Mucosa of descending colon (tissue), 3 donors: ENCODE measurements around the gene RASA1. TPM values are rescaled to one million over a fixed set of nuclear protein-coding genes. Genes with fewer than 3 reads are reported as not detected.

Experiments
- ATAC-seq: fragments of 200-7000 bp; cut with Tn5 transposase; one replicate; pipeline ENCODE4 v1.9.1; 2020; ENCODE audit warnings: mild to moderate bottlenecking, moderate library complexity
- DNase-seq, 3 donors: peaks; one replicate each; pipeline ENCODE4 v3.0.0-alpha.2; 2020
- H3K36me3 ChIP-seq: fragments of 200-600 bp; one replicate; pipeline ENCODE4 v1.8.0; 2021; ENCODE audit warnings: low read depth, mild to moderate bottlenecking
- H3K4me1 ChIP-seq: fragments of 200-600 bp; one replicate; pipeline ENCODE4 v1.8.0; 2021; ENCODE audit warnings: low read depth, mild to moderate bottlenecking
- H3K4me3 ChIP-seq: fragments of 200-600 bp; one replicate; pipeline ENCODE4 v1.8.0; 2021; ENCODE audit warnings: mild to moderate bottlenecking
- H3K9me3 ChIP-seq: fragments of 200-600 bp; one replicate; pipeline ENCODE4 v1.8.0; 2021; ENCODE audit warnings: mild to moderate bottlenecking
- intact Hi-C, 2 donors: fragments of 100-400 bp; cut with DNase I in 1 of 2; cut with micrococcal nuclease in 1 of 2; formaldehyde crosslinking; loops; one replicate each; pipeline versions ENCODE4 v1.11.0 to v1.11.1; 2022; cut with DNase I, micrococcal nuclease
- total RNA-seq, 3 donors: library from RNA; stranded (reverse); fragmentation: NEBNext Ultra II Directional in 2 of 3; extraction: Animal tissue kit (Norgen Biotek cat#: 25700) in 2 of 3; gene quantifications; one replicate each; pipeline versions ENCODE4 v1.2.1 to v1.2.4, GENCODE V29; 2021 to 2023
- TF ChIP-seq, protein P1 (sequence below): fragments of 200-600 bp; IDR thresholded peaks from one replicate; pipeline ENCODE4 v1.8.0; 2022; ENCODE audit warnings: antibody characterized with exemption, mild to moderate bottlenecking
- donor health status: DM: no; HTN: no; CAD: no; lungs with moderate emphysema.
- donor health status: DM: no; HTN: no; CAD: no.
- donor health status: DM: no; HTN: yes; CAD: no.

RASA1 gene
- total RNA-seq, 3 donors from 2014 or later, result 25.0 to 27.0 (median 25.8) TPM

- ATAC-seq (peak; percentile 46), DNase-seq (peak in 1 of 3 donors; percentile 34)
- Histone ChIP-seq H3K9me3 (no peaks in the 10 kb centered on the region), H3K4me1 (peaks cover 10% of the 10 kb centered on the region), H3K4me3 (peak overlapping the region; percentile 89), H3K36me3 (peaks cover 14% of the 10 kb centered on the region)
- intact Hi-C loops, result no loop called here
- TF ChIP-seq, protein P1, sequence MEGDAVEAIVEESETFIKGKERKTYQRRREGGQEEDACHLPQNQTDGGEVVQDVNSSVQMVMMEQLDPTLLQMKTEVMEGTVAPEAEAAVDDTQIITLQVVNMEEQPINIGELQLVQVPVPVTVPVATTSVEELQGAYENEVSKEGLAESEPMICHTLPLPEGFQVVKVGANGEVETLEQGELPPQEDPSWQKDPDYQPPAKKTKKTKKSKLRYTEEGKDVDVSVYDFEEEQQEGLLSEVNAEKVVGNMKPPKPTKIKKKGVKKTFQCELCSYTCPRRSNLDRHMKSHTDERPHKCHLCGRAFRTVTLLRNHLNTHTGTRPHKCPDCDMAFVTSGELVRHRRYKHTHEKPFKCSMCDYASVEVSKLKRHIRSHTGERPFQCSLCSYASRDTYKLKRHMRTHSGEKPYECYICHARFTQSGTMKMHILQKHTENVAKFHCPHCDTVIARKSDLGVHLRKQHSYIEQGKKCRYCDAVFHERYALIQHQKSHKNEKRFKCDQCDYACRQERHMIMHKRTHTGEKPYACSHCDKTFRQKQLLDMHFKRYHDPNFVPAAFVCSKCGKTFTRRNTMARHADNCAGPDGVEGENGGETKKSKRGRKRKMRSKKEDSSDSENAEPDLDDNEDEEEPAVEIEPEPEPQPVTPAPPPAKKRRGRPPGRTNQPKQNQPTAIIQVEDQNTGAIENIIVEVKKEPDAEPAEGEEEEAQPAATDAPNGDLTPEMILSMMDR, result no peak
Observed at GRCh38 chr5:87411973-87412629, 144.4 kb downstream of the RASA1 start.

DNA sequence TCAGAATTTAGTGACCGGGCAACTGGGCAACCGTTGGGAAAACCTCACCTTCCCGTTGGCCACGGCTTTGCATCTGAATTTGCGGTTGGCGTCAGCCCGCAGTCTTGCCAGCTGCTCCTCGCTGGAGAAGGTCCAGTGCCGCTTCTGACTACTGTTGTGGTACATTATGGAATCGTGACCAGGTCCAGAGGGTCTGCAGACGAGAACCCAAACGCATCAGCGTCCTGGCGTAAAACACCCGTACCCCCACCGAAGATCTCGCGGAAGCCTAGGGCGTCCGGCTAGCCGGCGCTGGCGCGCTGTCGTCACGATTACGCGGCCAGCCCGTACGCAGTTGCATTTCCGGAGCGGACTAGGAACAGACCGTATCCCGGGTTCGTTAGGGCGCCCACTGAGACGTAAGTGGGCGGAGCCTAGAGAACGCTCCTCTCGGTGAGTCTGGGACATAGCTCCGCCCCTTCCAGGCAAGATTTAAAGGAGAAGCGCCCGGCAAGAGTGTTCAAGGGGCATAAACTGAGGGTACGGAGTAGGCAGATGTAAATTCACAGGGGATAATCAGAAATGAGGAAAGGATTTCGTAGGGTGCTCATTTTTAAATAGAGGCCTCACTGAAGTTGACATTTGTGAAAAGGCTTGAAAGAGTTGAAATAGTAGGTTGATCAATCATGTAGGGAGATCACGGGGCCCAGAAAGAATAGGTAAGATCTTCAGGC is 145.1 kb downstream of the RASA1 start, which contains the start of gene CCNH:
Gene CCNH, minus strand, starts transcription at position 301 of the 713 bp plus-strand sequence. Its CDS starts 136 bp downstream, at position 165.
- peaks cover 10% of the 10 kb centered on the region for H3K4me1 ChIP-seq
- TF ChIP-seq, protein P1, result no peak
- intact Hi-C loops, result no loop called here
- no peaks in the 10 kb centered on the region for H3K9me3 ChIP-seq
- DNase-seq (peak; percentile 96 to 99 (median 98)), ATAC-seq (peak; percentile 99)
- peaks cover 11% of the 10 kb centered on the region for H3K36me3 ChIP-seq
- H3K4me3 ChIP-seq, result peak within 1 kb of the TSS; percentile 89

DNA sequence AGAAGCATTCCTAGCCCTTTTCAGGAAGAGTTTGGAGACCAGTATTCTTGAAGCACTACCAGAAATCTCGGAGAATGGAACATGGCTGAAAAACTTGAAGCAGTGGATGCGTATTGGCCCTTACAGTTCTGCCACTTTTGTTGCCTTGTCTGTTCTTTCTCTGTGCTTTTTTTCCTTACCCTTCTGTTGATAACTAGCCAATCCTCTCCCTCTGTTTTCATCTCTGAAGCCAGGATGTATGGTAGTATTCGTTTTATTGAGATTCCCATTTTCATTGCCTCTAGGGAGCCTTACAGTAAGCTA is 145.6 kb downstream of the RASA1 start:
- H3K4me1 ChIP-seq, result peaks cover 10% of the 10 kb centered on the region
- TF ChIP-seq, protein P1, result no peak
- intact Hi-C loops, result no loop called here
- H3K36me3 ChIP-seq, result peaks cover 9% of the 10 kb centered on the region
- peak overlapping the region; percentile 89 for H3K4me3 ChIP-seq
- no peak for DNase-seq
- no peak for ATAC-seq
- H3K9me3 ChIP-seq, result no peaks in the 10 kb centered on the region

DNA sequence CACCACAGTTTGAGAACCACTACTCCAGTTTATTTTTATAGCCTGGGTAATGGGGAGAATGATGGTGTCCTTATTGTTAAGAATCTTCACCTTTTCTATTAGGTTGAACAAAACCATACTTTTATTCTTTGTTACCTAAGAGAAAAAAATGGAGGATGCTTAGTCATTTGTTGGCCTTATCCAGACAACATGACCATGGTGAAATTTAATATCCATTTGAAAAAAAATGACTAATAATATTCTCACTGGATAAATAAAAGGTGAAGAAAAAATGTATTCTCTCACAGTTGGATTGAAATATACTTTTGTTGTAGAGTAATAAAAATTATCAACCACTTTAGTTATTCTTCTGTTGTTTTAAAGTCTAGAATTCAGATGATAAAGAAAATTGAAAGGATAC is 150.8 kb downstream of the RASA1 start:
- no peaks in the 10 kb centered on the region for H3K9me3 ChIP-seq
- DNase-seq (no peak), ATAC-seq (no peak)
- H3K36me3 ChIP-seq, result no peaks in the 10 kb centered on the region
- no peak overlapping the region for H3K4me3 ChIP-seq
- intact Hi-C loops, result no loop called here
- no peaks in the 10 kb centered on the region for H3K4me1 ChIP-seq
- TF ChIP-seq, protein P1, result no peak

GRCh38 chr5:87421307-87421706 is 153.6 kb downstream of the RASA1 start:
- no peak for ATAC-seq
- DNase-seq, result no peak
- H3K9me3 ChIP-seq, result no peaks in the 10 kb centered on the region
- H3K4me1 ChIP-seq, result no peaks in the 10 kb centered on the region
- TF ChIP-seq, protein P1, result no peak
- intact Hi-C loops, result no loop called here
- H3K4me3 ChIP-seq, result no peak overlapping the region
- H3K36me3 ChIP-seq, result no peaks in the 10 kb centered on the region
